H1 (cell line): Measurements from ENCODE around the gene GAB2. TPM values are rescaled to one million over a fixed set of nuclear protein-coding genes. Genes with fewer than 3 reads are reported as not detected.
A peak's percentile ranks its signal among the peaks of the same experiment; 100 is the strongest.

Experiments used
- CTCF ChIA-PET: fragments of 300-600 bp; sonication (Branson Sonifier 250); formaldehyde crosslinking; loops from one replicate; lab custom pipeline; 2021; ENCODE audit not compliant: partially characterized antibody; lab: Charles Lee
- POLR2A ChIA-PET: fragments of 300-600 bp; sonication (Branson Sonifier 250); formaldehyde crosslinking; loops from one replicate; lab custom pipeline; 2021; ENCODE audit warnings: inconsistent platforms; ENCODE audit not compliant: partially characterized antibody; lab: Charles Lee
- DNase-seq, 2 experiments: peaks; one replicate each; pipeline versions ENCODE4 v3.0.0 to v3.0.0-alpha.2; 2010 to 2022; ENCODE audit warnings: low spot score in 2 of 2, low read depth in 1 of 2, mixed read lengths in 1 of 2
- FAIRE-seq: peaks from 2 replicates; lab custom pipeline; 2011; peaks lifted over from hg19 to GRCh38; lab: Jason Lieb, UNC
- H2AFZ ChIP-seq: 2 replicates; pipeline ENCODE4 v1.8.1; 2012; ENCODE audit warnings: low read length, inconsistent platforms
- H2AK5ac ChIP-seq: 2 replicates; pipeline ENCODE4 v1.6.1; 2013; ENCODE audit warnings: low read depth, low read length
- H2BK120ac ChIP-seq: replicated peaks from 2 replicates; pipeline ENCODE3; 2013; ENCODE audit warnings: low read depth, low read length, inconsistent platforms
- H2BK12ac ChIP-seq: 2 replicates; pipeline ENCODE4 v1.6.1; 2013; ENCODE audit warnings: low read depth, low read length
- H2BK15ac ChIP-seq: 2 replicates; pipeline ENCODE4 v1.6.1; 2013; ENCODE audit warnings: low read length
- H2BK20ac ChIP-seq: 2 replicates; pipeline ENCODE4 v1.6.1; 2013; ENCODE audit warnings: low read length
- H2BK5ac ChIP-seq: 2 replicates; pipeline ENCODE4 v1.6.1; 2013; ENCODE audit warnings: low read depth, low read length
- H3K14ac ChIP-seq: 2 replicates; pipeline ENCODE4 v1.6.1; 2013; ENCODE audit warnings: inconsistent platforms; ENCODE audit not compliant: insufficient read length
- H3K18ac ChIP-seq: 2 replicates; pipeline ENCODE4 v1.6.1; 2013; ENCODE audit warnings: low read length; ENCODE audit errors: extremely low read depth
- H3K23ac ChIP-seq: 2 replicates; pipeline ENCODE4 v1.6.1; 2013; ENCODE audit warnings: inconsistent platforms; ENCODE audit not compliant: insufficient read length
- H3K23me2 ChIP-seq: 2 replicates; pipeline ENCODE4 v1.6.1; 2013; ENCODE audit warnings: low read depth, low read length
- H3K27ac ChIP-seq: 2 replicates; pipeline ENCODE4 v1.6.1; 2011; ENCODE audit warnings: low read depth, low read length, inconsistent platforms
- H3K27me3 ChIP-seq, 4 experiments: replicated peaks in 1 of 4; 1 replicate in 1 of 4; 2 replicates in 3 of 4; pipeline versions ENCODE4 v1.6.1 to v1.8.1; 2011 to 2013; ENCODE audit warnings: low read length in 3 of 4, mild to moderate bottlenecking in 3 of 4, inconsistent platforms in 2 of 4, mixed read lengths in 2 of 4, moderate library complexity in 1 of 4; ENCODE audit not compliant: control insufficient read depth in 3 of 4, insufficient read depth in 3 of 4; ENCODE audit errors: extremely low read depth in 1 of 4
- H3K36me3 ChIP-seq, 4 experiments: 2 replicates each; pipeline versions ENCODE4 v1.6.1 to v1.8.1; 2011 to 2013; ENCODE audit warnings: mild to moderate bottlenecking in 4 of 4, low read length in 3 of 4, moderate library complexity in 2 of 4, control low read depth in 1 of 4, inconsistent platforms in 1 of 4; ENCODE audit not compliant: insufficient read depth in 4 of 4, control insufficient read depth in 2 of 4
- H3K4ac ChIP-seq: replicated peaks from 2 replicates; pipeline ENCODE3; 2013; ENCODE audit warnings: low read length, low read depth, mixed read lengths, inconsistent platforms; ENCODE audit not compliant: insufficient read length
- H3K4me1 ChIP-seq, 4 experiments: replicated peaks in 1 of 4; 1 replicate in 1 of 4; 2 replicates in 3 of 4; pipeline versions ENCODE4 v1.6.1 to v1.8.1; 2011 to 2013; ENCODE audit warnings: low read length in 3 of 4, inconsistent platforms in 2 of 4, mixed read lengths in 1 of 4; ENCODE audit not compliant: insufficient read depth in 4 of 4, control insufficient read depth in 3 of 4
- H3K4me2 ChIP-seq, 2 experiments: 2 replicates each; pipeline versions ENCODE4 v1.6.1 to v1.8.1; 2011 to 2013; ENCODE audit warnings: low read depth in 2 of 2, low read length in 2 of 2, control low read depth in 1 of 2, inconsistent platforms in 1 of 2, mild to moderate bottlenecking in 1 of 2; ENCODE audit not compliant: insufficient read depth in 1 of 2
- H3K4me3 ChIP-seq, 4 experiments: fragments of 200-600, 300-600 bp in 1 of 4; sonication (generic), shearing (Covaris generic), sonication (Bioruptor Twin) in 1 of 4; 2 replicates each; pipeline versions ENCODE4 v1.5.1 to v1.8.1; 2011 to 2016; ENCODE audit warnings: low read length in 4 of 4, low read depth in 3 of 4, control low read depth in 2 of 4, inconsistent platforms in 2 of 4, mild to moderate bottlenecking in 2 of 4, mixed read lengths in 1 of 4, moderate library complexity in 1 of 4; ENCODE audit not compliant: insufficient read depth in 2 of 4; ENCODE audit errors: extremely low read depth in 1 of 4
- H3K56ac ChIP-seq: replicated peaks from 2 replicates; pipeline ENCODE3; 2013; ENCODE audit warnings: low read depth, mild to moderate bottlenecking, mixed read lengths, low read length, inconsistent platforms; ENCODE audit not compliant: insufficient read length
- H3K79me1 ChIP-seq: 2 replicates; pipeline ENCODE4 v1.6.1; 2013; ENCODE audit warnings: low read depth, low read length, control low read depth
- H3K79me2 ChIP-seq, 2 experiments: 2 replicates each; pipeline versions ENCODE4 v1.6.1 to v1.8.1; 2012 to 2013; ENCODE audit warnings: low read length in 2 of 2, mild to moderate bottlenecking in 2 of 2, inconsistent platforms in 1 of 2; ENCODE audit not compliant: insufficient read depth in 2 of 2, control insufficient read depth in 1 of 2
- H3K9ac ChIP-seq, 4 experiments: replicated peaks in 1 of 4; 1 replicate in 1 of 4; 2 replicates in 3 of 4; pipeline versions ENCODE4 v1.6.1 to v1.8.1; 2011 to 2013; ENCODE audit warnings: low read depth in 3 of 4, low read length in 3 of 4, control low read depth in 2 of 4, mild to moderate bottlenecking in 2 of 4, moderate library complexity in 2 of 4, inconsistent platforms in 1 of 4; ENCODE audit errors: extremely low read depth in 1 of 4
- H3K9me3 ChIP-seq, 2 experiments: 2 replicates each; pipeline versions ENCODE4 v1.6.1 to v1.8.1; 2012 to 2013; ENCODE audit warnings: mild to moderate bottlenecking in 2 of 2, moderate library complexity in 2 of 2, control low read depth in 1 of 2, inconsistent platforms in 1 of 2, low read depth in 1 of 2, low read length in 1 of 2, mixed read lengths in 1 of 2; ENCODE audit not compliant: insufficient read depth in 2 of 2
- H4K20me1 ChIP-seq, 2 experiments: replicated peaks in 1 of 2; 2 replicates each; pipeline versions ENCODE3 to v1.8.1; 2011 to 2013; ENCODE audit warnings: inconsistent platforms in 2 of 2, low read length in 2 of 2, mild to moderate bottlenecking in 1 of 2; ENCODE audit not compliant: insufficient read depth in 2 of 2, control insufficient read depth in 1 of 2
- H4K5ac ChIP-seq: 2 replicates; pipeline ENCODE4 v1.6.1; 2013; ENCODE audit warnings: low read length, low read depth, mixed read lengths, inconsistent platforms; ENCODE audit not compliant: insufficient read length
- H4K8ac ChIP-seq: 2 replicates; pipeline ENCODE4 v1.8.0; 2013; ENCODE audit warnings: mild to moderate bottlenecking, moderate library complexity, low read length, inconsistent platforms; ENCODE audit not compliant: insufficient read depth; ENCODE audit errors: extremely low read depth
- H4K91ac ChIP-seq: replicated peaks from 2 replicates; pipeline ENCODE3; 2013; ENCODE audit warnings: low read length, mixed read lengths, inconsistent platforms; ENCODE audit not compliant: insufficient read length
- ASH2L ChIP-seq: fragments of 200-600, 300-600 bp; sonication (generic); IDR thresholded peaks from one replicate; pipeline ENCODE4 v1.7.1; 2017; ENCODE audit warnings: low read length
- BCL11A ChIP-seq, 2 experiments: IDR thresholded peaks; one replicate each; pipeline ENCODE4 v1.6.1; 2011; ENCODE audit warnings: low read depth in 2 of 2, low read length in 2 of 2, mild to moderate bottlenecking in 2 of 2
- CHD2 ChIP-seq: IDR thresholded peaks from 2 replicates; pipeline ENCODE4 v1.6.1; 2012; ENCODE audit warnings: low read length, improper control_type of control experiment
- CTBP2 ChIP-seq: IDR thresholded peaks from 2 replicates; pipeline ENCODE4 v1.7.0; 2011; ENCODE audit warnings: borderline replicate concordance, mild to moderate bottlenecking, moderate library complexity, mixed read lengths, low read length; ENCODE audit not compliant: insufficient read depth, insufficient read length
- RFX5 ChIP-seq: IDR thresholded peaks from 2 replicates; pipeline ENCODE4 v1.6.1; 2011; ENCODE audit warnings: low read depth, low read length, improper control_type of control experiment, borderline replicate concordance
- SP2 ChIP-seq: IDR thresholded peaks from 2 replicates; pipeline ENCODE4 v1.6.1; 2012; ENCODE audit warnings: mild to moderate bottlenecking, low read length, inconsistent platforms
- ZNF274 ChIP-seq: IDR thresholded peaks from 2 replicates; pipeline ENCODE4 v1.7.0; 2012; ENCODE audit warnings: low read length, borderline replicate concordance; ENCODE audit errors: extremely low read depth
- WGBS, 2 experiments: shearing (Covaris generic) in 1 of 2; methylation state at CpG; one replicate each; pipeline versions ENCODE4 v1.1.6 to v1.1.7; 2013 to 2015; ENCODE audit warnings: low lambda C conversion rate in 2 of 2, mixed read lengths in 2 of 2, inconsistent platforms in 1 of 2, low coverage in 1 of 2, missing lambda C conversion rate in 1 of 2; ENCODE audit not compliant: insufficient replicate concordance in 2 of 2, insufficient coverage in 1 of 2, insufficient read length in 1 of 2; ENCODE audit errors: extremely low coverage in 1 of 2, missing lambda C conversion rate in 1 of 2; 5-methylcytosine and 5-hydroxymethylcytosine counted together
- polyA plus RNA-seq, 7 experiments: library from polyadenylated mRNA; depleted of rRNA in 3 of 7; stranded (reverse) in 5 of 7; unstranded in 2 of 7; fragments of >200 nt in 5 of 7; fragments of 200-250 nt in 2 of 7; gene quantifications; 1 replicate in 5 of 7; 2 replicates in 1 of 7; 4 replicates in 1 of 7; pipeline versions ENCODE4 v1.2.1 to v1.2.3, GENCODE V29; 2011 to 2013; ENCODE audit warnings: missing spikeins in 2 of 7, mixed read lengths in 2 of 7
- total RNA-seq: library from RNA; stranded (reverse); fragmentation: NEBNext Ultra II Directional; extraction: Animal tissue kit (Norgen Biotek cat#: 25700); gene quantifications from 2 replicates; pipeline ENCODE4 v1.2.1, GENCODE V29; 2021

GAB2 gene
- total and polyA plus RNA-seq, 2 of the 8 experiments (the other 6 are each of a cell fraction or from before 2014, with no cell fraction given) = 6.3 to 14.0 TPM

- H3K36me3 ChIP-seq = no peaks in the 10 kb centered on the region
- no peak overlapping the region; a peak in 1 of 8 replicates for H3K4me3 ChIP-seq
- FAIRE-seq = no peak
- H2AK5ac ChIP-seq = no peak overlapping the region
- H3K79me1 ChIP-seq = no peaks in the 10 kb centered on the region
- ChIA-PET CTCF (interaction anchor here (0.6 to 1.3 kb wide), 4 partner anchors 9 to 200 kb away, joined by 3 read pairs; no protein-coding TSS in a partner anchor), POLR2A (interaction anchor here (0.8 to 1.3 kb wide), 3 partner anchors 10 to 17 kb away, joined by 3 to 4 read pairs (median 3); no protein-coding TSS in a partner anchor)
- no peak overlapping the region for H2AFZ ChIP-seq
- DNase-seq = no peak
- no peak overlapping the region for H2BK15ac ChIP-seq
- H3K23ac ChIP-seq = no peak overlapping the region
- H3K9me3 ChIP-seq = no peaks in the 10 kb centered on the region
- H2BK120ac ChIP-seq = no peak overlapping the region
- no peak overlapping the region for H3K18ac ChIP-seq
- H2BK12ac ChIP-seq = peak overlapping the region; percentile 1; the same call in 1 of the 2 replicates
- 91% methylated on average over 3 of the region's 3 CpGs; no CpG with 5 or more reads in 1 of the 2 experiments for WGBS, 2 experiments
- H3K56ac ChIP-seq = no peak overlapping the region
- no peak overlapping the region; a peak in 1 of 4 replicates for H3K4me2 ChIP-seq
- H4K8ac ChIP-seq = no peak overlapping the region
- H4K20me1 ChIP-seq = no peaks in the 10 kb centered on the region
- peak overlapping the region; percentile 79 for H4K5ac ChIP-seq
- no peaks in the 10 kb centered on the region for H3K27me3 ChIP-seq
- no peak overlapping the region for H3K14ac ChIP-seq
- no peak overlapping the region for H3K27ac ChIP-seq
- no peak overlapping the region; the same call in 1 of the 2 replicates for H2BK20ac ChIP-seq
- H3K9ac ChIP-seq = no peak overlapping the region
- no peaks in the 10 kb centered on the region for H3K79me2 ChIP-seq
- peaks cover 0 to 16% (median 10%) of the 10 kb centered on the region in 4 experiments; a peak in 3 of 7 replicates for H3K4me1 ChIP-seq
- no peaks in the 10 kb centered on the region for H3K23me2 ChIP-seq
- H4K91ac ChIP-seq = no peak overlapping the region
- no peak overlapping the region for H3K4ac ChIP-seq
- no peak overlapping the region for H2BK5ac ChIP-seq
- no peak for TF ChIP-seq BCL11A (IDR thresholded peaks at IDR 0.05; ENCODE audit: low read depth in 2 of 2, low read length in 2 of 2)
- no peak for TF ChIP-seq ASH2L
- TF ChIP-seq CTBP2 = no peak
- no peak for TF ChIP-seq RFX5
- no peak for TF ChIP-seq CHD2
- no peak for TF ChIP-seq ZNF274
- TF ChIP-seq SP2 = no peak
These were observed 53.4 kb downstream of the GAB2 start for GRCh38 chr11:78364128-78364751.
